HepG2 (cell line): ENCODE results near the gene RRP8. TPM values are rescaled to one million over a fixed set of nuclear protein-coding genes. Genes with fewer than 3 reads are reported as not detected.

Source experiments
- ATAC-seq: fragments of 200-7000 bp; cut with Tn5 transposase; 3 replicates; pipeline ENCODE4 v1.9.1; 2020; ENCODE audit warnings: mild to moderate bottlenecking, moderate library complexity
- BruUV-seq: library from RNA; stranded (reverse); fragments of 400-500 nt; replicated peaks from 2 replicates; lab custom pipeline; 2021; lab: Mats Ljungman, UMichigan
- CTCF ChIA-PET: fragments of 300-600 bp; formaldehyde crosslinking; extraction: SDS; loops from one replicate; lab custom pipeline; 2021; ENCODE audit warnings: low total read pairs, inconsistent platforms, low intra/inter-chr PET ratio; lab: Yijun Ruan, JAX
- POLR2A ChIA-PET: fragments of 350-600 bp; sonication (Branson Sonifier 250); formaldehyde crosslinking; loops from one replicate; lab custom pipeline; 2020; ENCODE audit warnings: antibody characterized with exemption, inconsistent platforms; lab: Yijun Ruan, JAX
- DNase-seq: peaks from one replicate; pipeline ENCODE4 v3.0.0-alpha.2; 2015; ENCODE audit warnings: low spot score
- FAIRE-seq: peaks from 3 replicates; lab custom pipeline; 2011; peaks lifted over from hg19 to GRCh38; lab: Jason Lieb, UNC
- H2AFZ ChIP-seq: one replicate; pipeline ENCODE4 v1.6.1; 2011; ENCODE audit warnings: low read length, inconsistent platforms
- H3K27ac ChIP-seq: fragments of 300-600 bp; 3 replicates; pipeline ENCODE4 v1.8.0; 2011; ENCODE audit warnings: mixed run types, mild to moderate bottlenecking, mixed read lengths, low read length, inconsistent platforms; ENCODE audit not compliant: insufficient read depth; ENCODE audit errors: extremely low read length
- H3K27me3 ChIP-seq, 2 experiments: fragments of 200-600 bp in 1 of 2; 2 replicates in 1 of 2; 3 replicates in 1 of 2; pipeline versions ENCODE4 v1.6.0 to v1.8.0; 2011; ENCODE audit warnings: low read length in 2 of 2, mild to moderate bottlenecking in 2 of 2, moderate library complexity in 2 of 2, inconsistent platforms in 1 of 2; ENCODE audit not compliant: insufficient read depth in 2 of 2, control insufficient read depth in 1 of 2
- H3K36me3 ChIP-seq, 2 experiments: fragments of 200-600 bp in 1 of 2; replicated peaks in 1 of 2; 2 replicates in 1 of 2; 3 replicates in 1 of 2; pipeline versions ENCODE4 v1.5.1 to v1.8.0; 2011; ENCODE audit warnings: low read length in 2 of 2, inconsistent platforms in 1 of 2; ENCODE audit not compliant: insufficient read depth in 2 of 2, control insufficient read depth in 1 of 2
- H3K4me1 ChIP-seq: 2 replicates; pipeline ENCODE4 v1.5.1; 2012; ENCODE audit warnings: low read length, inconsistent platforms; ENCODE audit not compliant: insufficient read depth
- H3K4me2 ChIP-seq: 2 replicates; pipeline ENCODE4 v1.6.0; 2011; ENCODE audit warnings: low read depth, low read length, inconsistent platforms
- H3K4me3 ChIP-seq, 3 experiments: fragments of 200-600 bp in 1 of 3; sonication (generic), shearing (Covaris generic) in 1 of 3; replicated peaks in 1 of 3; 2 replicates each; pipeline ENCODE4 v1.5.1; 2011 to 2016; ENCODE audit warnings: low read length in 3 of 3, inconsistent platforms in 2 of 3, low read depth in 2 of 3, mild to moderate bottlenecking in 2 of 3, control low read depth in 1 of 3, mixed read lengths in 1 of 3; ENCODE audit not compliant: insufficient read depth in 1 of 3
- H3K79me2 ChIP-seq: one replicate; pipeline ENCODE4 v1.6.1; 2011; ENCODE audit warnings: low read length, inconsistent platforms; ENCODE audit not compliant: insufficient read depth
- H3K9ac ChIP-seq: 2 replicates; pipeline ENCODE4 v1.6.0; 2011; ENCODE audit warnings: mild to moderate bottlenecking, low read depth, low read length, inconsistent platforms; ENCODE audit not compliant: insufficient read depth
- H3K9me3 ChIP-seq: 2 replicates; pipeline ENCODE4 v1.5.1; 2012; ENCODE audit warnings: mild to moderate bottlenecking, low read length
- H4K20me1 ChIP-seq: 2 replicates; pipeline ENCODE4 v1.6.0; 2011; ENCODE audit warnings: inconsistent platforms, mild to moderate bottlenecking, low read length, moderate library complexity; ENCODE audit not compliant: insufficient read depth
- BHLHE40 ChIP-seq: IDR thresholded peaks from 2 replicates; pipeline ENCODE4 v1.6.1; 2011; ENCODE audit warnings: low read length, improper control_type of control experiment
- DZIP1 ChIP-seq: sonication (generic); formaldehyde crosslinking; IDR thresholded peaks from 2 replicates; pipeline ENCODE4 v1.5.0; 2020; ENCODE audit warnings: mild to moderate bottlenecking, missing genetic modification reagents
- MAX ChIP-seq: IDR thresholded peaks from 2 replicates; pipeline ENCODE4 v1.6.1; 2012; ENCODE audit warnings: inconsistent platforms
- SALL1 ChIP-seq: sonication (generic); formaldehyde crosslinking; IDR thresholded peaks from 2 replicates; pipeline ENCODE4 v1.8.0; 2022; ENCODE audit warnings: mild to moderate bottlenecking, missing genetic modification reagents
- ZFY ChIP-seq: sonication (generic); formaldehyde crosslinking; IDR thresholded peaks from 2 replicates; pipeline ENCODE4 v1.4.0; 2020; ENCODE audit warnings: missing genetic modification reagents
- ZNF441 ChIP-seq: sonication (generic); formaldehyde crosslinking; IDR thresholded peaks from 2 replicates; pipeline ENCODE4 v1.7.0; 2021; ENCODE audit warnings: missing genetic modification reagents, borderline replicate concordance
- WGBS: methylation state at CpG from one replicate; pipeline ENCODE4 v1.1.6; 2017; ENCODE audit warnings: low lambda C conversion rate; 5-methylcytosine and 5-hydroxymethylcytosine counted together
- in situ Hi-C: cut with HindIII; loops from 2 replicates; pipeline ENCODE4 v1.10.0; 2017; ENCODE audit warnings: low pct_unique_long_range_greater_than_20kb; ENCODE audit not compliant: extremely low pct_ligation_motif_present
- intact Hi-C: fragments of 100-400 bp; cut with micrococcal nuclease; formaldehyde crosslinking; loops from one replicate; pipeline ENCODE4 v1.10.0; 2022; ENCODE audit not compliant: unreplicated experiment
- polyA plus RNA-seq, 8 experiments: library from polyadenylated mRNA; depleted of rRNA in 3 of 8; stranded (reverse) in 7 of 8; unstranded in 1 of 8; fragments of >200 nt; fragmentation: Illumina TruSeq in 4 of 8; extraction: Trizol in 4 of 8; gene quantifications; 2 replicates each; pipeline versions ENCODE4 v1.2.1 to v1.2.3, GENCODE V29; 2011 to 2016; ENCODE audit warnings: low read depth in 4 of 8, missing spikeins in 1 of 8, mixed read lengths in 1 of 8; ENCODE audit not compliant: insufficient read depth in 1 of 8
- total RNA-seq, 5 experiments: library from RNA; depleted of rRNA; stranded (reverse); fragments of >200 nt; fragmentation: Illumina TruSeq; extraction: Trizol; gene quantifications; 2 replicates each; pipeline ENCODE4 v1.2.3, GENCODE V29; 2016; ENCODE audit warnings: low read depth in 1 of 5

The RRP8 gene
- total and polyA plus RNA-seq, 2 of the 13 experiments (the other 11 are each of a cell fraction or from before 2014, with no cell fraction given) = 7.2 to 21.6 TPM

GRCh38 chr11:6623391-6624363 lies 20.3 kb upstream of the RRP8 start:
- Histone ChIP-seq H3K36me3 (no peaks in the 10 kb centered on the region), H3K4me3 (no peak overlapping the region), H3K9me3 (no peaks in the 10 kb centered on the region), H2AFZ (no peak overlapping the region), H3K27me3 (peaks cover 15 to 68% of the 10 kb centered on the region in 2 experiments), H3K9ac (no peak overlapping the region), H4K20me1 (no peaks in the 10 kb centered on the region), H3K79me2 (peaks cover 4% of the 10 kb centered on the region), H3K27ac (no peak overlapping the region), H3K4me2 (no peak overlapping the region), H3K4me1 (peaks cover 32% of the 10 kb centered on the region)
- CTCF ChIA-PET = no interaction called here
- no TSS peak for BruUV-seq
- FAIRE-seq = no peak
- intact Hi-C loops = loop anchor here (1.0 kb wide), 1 partner anchor 24 kb away; no protein-coding TSS in a partner anchor
- TF ChIP-seq DZIP1 (CRISPR knock-in tag) (no peak), SALL1 (CRISPR knock-in tag) (0 out of 2 replicates have a peak, but pooled peaks have one; percentile 15), MAX (0 out of 2 replicates have a peak, but pooled peaks have one; percentile 15), ZNF441 (no peak), ZFY (CRISPR knock-in tag) (no peak), BHLHE40 (peak; percentile 68)
- POLR2A ChIA-PET = interaction anchor here (5.5 kb wide), 1 partner anchor 11 kb away, joined by 24 read pairs; the partner anchor contains the start of gene TAF10
- in situ Hi-C loops = no loop called here
- DNase-seq = no peak
- ATAC-seq = no peak
- WGBS = 19% methylated on average over 9 of the region's 31 CpGs
